Uterus (tissue), 4 donors: Measurements from ENCODE around the gene ATF7. TPM values are rescaled to one million over a fixed set of nuclear protein-coding genes. Genes with fewer than 3 reads are reported as not detected.
A peak's percentile ranks its signal among the peaks of the same experiment; 100 is the strongest.

Experiments used
- DNase-seq, 2 donors: peaks; one replicate each; pipeline ENCODE4 v3.0.0-alpha.2; 2019 to 2020
- H3K27ac ChIP-seq, 2 donors: fragments of 200-600 bp; sonication (generic); 1 replicate in 1 of 2; 2 replicates in 1 of 2; pipeline ENCODE4 v1.5.1; 2016 to 2018
- H3K27me3 ChIP-seq, 2 donors: fragments of 200-600 bp; sonication (generic); one replicate each; pipeline ENCODE4 v1.5.1; 2018 to 2019; ENCODE audit warnings: control low read depth in 1 of 2
- H3K36me3 ChIP-seq, 2 donors: fragments of 200-600 bp; sonication (generic); one replicate each; pipeline ENCODE4 v1.5.1; 2019; ENCODE audit warnings: control low read depth in 1 of 2
- H3K4me1 ChIP-seq, 2 donors: fragments of 200-600 bp; sonication (generic); one replicate each; pipeline ENCODE4 v1.5.1; 2018 to 2019; ENCODE audit warnings: control low read depth in 1 of 2
- H3K4me3 ChIP-seq, 2 donors: fragments of 200-600 bp; sonication (generic); 1 replicate in 1 of 2; 2 replicates in 1 of 2; pipeline ENCODE4 v1.5.1; 2018 to 2019; ENCODE audit warnings: mild to moderate bottlenecking in 1 of 2
- H3K9me3 ChIP-seq, 2 donors: fragments of 200-600 bp; sonication (generic); one replicate each; pipeline ENCODE4 v1.5.1; 2019; ENCODE audit warnings: control low read depth in 1 of 2
- CTCF ChIP-seq, 4 experiments: fragments of 200-600 bp in 2 of 4; fragments of 450-650 bp in 2 of 4; sonication (generic) in 2 of 4; IDR thresholded peaks; one replicate each; pipeline ENCODE4 v1.5.1; 2016 to 2019; ENCODE audit warnings: antibody characterized with exemption in 4 of 4, mild to moderate bottlenecking in 2 of 4, moderate library complexity in 1 of 4
- POLR2A ChIP-seq, 2 donors: fragments of 450-650 bp; IDR thresholded peaks; one replicate each; pipeline ENCODE4 v1.6.1; 2016; ENCODE audit warnings: antibody characterized with exemption in 2 of 2, mild to moderate bottlenecking in 1 of 2, moderate library complexity in 1 of 2
- intact Hi-C: fragments of 100-400 bp; cut with DNase I; formaldehyde crosslinking; loops from one replicate; pipeline ENCODE4 v1.15.1; 2023; ENCODE audit warnings: low total_unique reads
- total RNA-seq, 4 donors: library from RNA; depleted of rRNA in 3 of 4; stranded (reverse); fragments of >200 nt in 3 of 4; gene quantifications; one replicate each; pipeline versions ENCODE4 v1.1.0 to v1.2.4, GENCODE V29; 2014 to 2023
- donor health status: DM: yes; HTN: yes; CAD: no.

The ATF7 gene
- total RNA-seq, 4 donors from 2014 or later, result 10.6 to 47.6 (median 21.3) TPM

- H3K4me3 ChIP-seq, result no peak overlapping the region
- no peak overlapping the region for H3K27ac ChIP-seq
- intact Hi-C loops, result no loop called here
- TF ChIP-seq POLR2A (IDR thresholded peaks at IDR 0.05) (no peak), CTCF (IDR thresholded peaks at IDR 0.05) (no peak)
- no peaks in the 10 kb centered on the region for H3K36me3 ChIP-seq
- DNase-seq, result no peak
- H3K27me3 ChIP-seq, result no peaks in the 10 kb centered on the region
- H3K9me3 ChIP-seq, result no peaks in the 10 kb centered on the region
- peaks cover 5 to 15% of the 10 kb centered on the region in 2 donors for H3K4me1 ChIP-seq
These were observed 146.9 kb downstream of the ATF7 start for GRCh38 chr12:53479331-53479730.

- intact Hi-C loops, result no loop called here
- TF ChIP-seq POLR2A (IDR thresholded peaks at IDR 0.05) (no peak), CTCF (IDR thresholded peaks at IDR 0.05) (no peak)
- Histone ChIP-seq H3K36me3 (no peaks in the 10 kb centered on the region), H3K4me1 (peaks cover 5 to 15% of the 10 kb centered on the region in 2 donors), H3K4me3 (no peak overlapping the region), H3K27me3 (no peaks in the 10 kb centered on the region), H3K9me3 (no peaks in the 10 kb centered on the region), H3K27ac (no peak overlapping the region)
- DNase-seq, result no peak
These were observed 147.3 kb downstream of the ATF7 start for GRCh38 chr12:53478865-53479264.

- Histone ChIP-seq H3K4me3 (no peak overlapping the region), H3K9me3 (no peaks in the 10 kb centered on the region), H3K4me1 (peaks cover 5 to 19% of the 10 kb centered on the region in 2 donors), H3K36me3 (no peaks in the 10 kb centered on the region), H3K27me3 (no peaks in the 10 kb centered on the region), H3K27ac (peak overlapping the region in 1 of 2 donors; percentile 17)
- TF ChIP-seq POLR2A (IDR thresholded peaks at IDR 0.05) (no peak), CTCF (IDR thresholded peaks at IDR 0.05) (no peak)
- DNase-seq, result no peak
- intact Hi-C loops, result no loop called here
These were observed 149.4 kb downstream of the ATF7 start for GRCh38 chr12:53476769-53477209.

- no peak for DNase-seq
- Histone ChIP-seq H3K27ac (peak overlapping the region; percentile 9 to 57), H3K36me3 (no peaks in the 10 kb centered on the region), H3K4me1 (peaks cover 5 to 15% of the 10 kb centered on the region in 2 donors), H3K27me3 (no peaks in the 10 kb centered on the region), H3K9me3 (no peaks in the 10 kb centered on the region), H3K4me3 (no peak overlapping the region)
- intact Hi-C loops, result no loop called here
- TF ChIP-seq POLR2A (IDR thresholded peaks at IDR 0.05) (no peak), CTCF (IDR thresholded peaks at IDR 0.05) (no peak)
These were observed 151.4 kb downstream of the ATF7 start for GRCh38 chr12:53474819-53475218.

GRCh38 chr12:53474077-53474476, 152.1 kb downstream of the ATF7 start:
- Histone ChIP-seq H3K4me1 (peaks cover 5 to 15% of the 10 kb centered on the region in 2 donors), H3K27ac (peak overlapping the region in 1 of 2 donors; percentile 30), H3K9me3 (no peaks in the 10 kb centered on the region), H3K4me3 (no peak overlapping the region), H3K36me3 (no peaks in the 10 kb centered on the region), H3K27me3 (no peaks in the 10 kb centered on the region)
- TF ChIP-seq POLR2A (IDR thresholded peaks at IDR 0.05) (no peak), CTCF (IDR thresholded peaks at IDR 0.05) (no peak)
- intact Hi-C loops, result no loop called here
- DNase-seq, result no peak
